Activated CD4-positive, alpha-beta T cell treated with anti-CD3 and anti-CD28 coated beads, Interleukin-2, amount 50 U/mL, for 4 hours (primary cell): ENCODE results near the gene ADAMTSL1.

ENCODE experiments used
- DNase-seq, 2 experiments: peaks; one replicate each; pipeline ENCODE4 v3.0.0-alpha.2; 2020

The ADAMTSL1 gene

DNA sequence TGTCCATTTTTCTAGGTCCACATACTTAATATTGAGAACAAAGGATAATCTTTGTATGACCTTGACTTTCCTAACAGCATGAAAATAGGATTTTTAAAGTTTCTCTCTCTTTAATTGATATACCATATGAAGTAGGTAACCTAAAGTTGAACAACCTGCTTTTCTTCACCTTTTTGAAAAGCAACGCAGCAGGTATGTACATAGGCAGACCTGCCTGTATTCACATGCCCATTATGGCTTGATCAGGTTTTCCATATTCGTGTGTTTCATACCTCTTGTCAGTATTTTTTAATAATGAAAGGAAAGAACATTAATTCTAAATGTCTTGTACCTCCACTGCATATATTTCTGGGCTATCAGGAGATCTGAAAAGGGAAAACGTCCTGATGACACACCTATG, 1.5 kb upstream of the ADAMTSL1 start:
- no peak for DNase-seq

- no peak for DNase-seq
Measured at GRCh38 chr9:18472841-18473251, 1.1 kb upstream of the ADAMTSL1 start.

DNA sequence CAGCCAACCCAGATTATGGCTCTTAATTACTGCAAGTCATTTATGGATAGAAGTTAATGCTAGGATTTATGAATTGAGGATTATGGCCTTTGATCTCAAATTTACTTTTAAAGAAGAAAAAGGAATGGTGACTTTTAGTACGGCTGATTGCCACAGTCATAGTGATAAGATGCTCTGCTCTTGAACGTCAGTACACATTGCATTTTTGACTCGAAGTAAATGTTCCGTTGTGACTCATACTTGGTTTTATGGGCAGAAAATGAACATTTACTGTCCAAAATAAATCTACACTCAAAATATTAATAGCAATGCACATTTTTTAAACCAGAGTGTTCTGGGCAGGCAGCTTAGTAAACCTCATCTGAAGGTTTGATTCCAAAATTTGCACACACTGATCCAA, 830 bp downstream of the ADAMTSL1 start:
- DNase-seq: no peak

GRCh38 chr9:18477121-18477660, 3.2 kb downstream of the ADAMTSL1 start:
- DNase-seq: no peak

GRCh38 chr9:18477719-18478118, 3.8 kb downstream of the ADAMTSL1 start:
- DNase-seq: no peak

DNA sequence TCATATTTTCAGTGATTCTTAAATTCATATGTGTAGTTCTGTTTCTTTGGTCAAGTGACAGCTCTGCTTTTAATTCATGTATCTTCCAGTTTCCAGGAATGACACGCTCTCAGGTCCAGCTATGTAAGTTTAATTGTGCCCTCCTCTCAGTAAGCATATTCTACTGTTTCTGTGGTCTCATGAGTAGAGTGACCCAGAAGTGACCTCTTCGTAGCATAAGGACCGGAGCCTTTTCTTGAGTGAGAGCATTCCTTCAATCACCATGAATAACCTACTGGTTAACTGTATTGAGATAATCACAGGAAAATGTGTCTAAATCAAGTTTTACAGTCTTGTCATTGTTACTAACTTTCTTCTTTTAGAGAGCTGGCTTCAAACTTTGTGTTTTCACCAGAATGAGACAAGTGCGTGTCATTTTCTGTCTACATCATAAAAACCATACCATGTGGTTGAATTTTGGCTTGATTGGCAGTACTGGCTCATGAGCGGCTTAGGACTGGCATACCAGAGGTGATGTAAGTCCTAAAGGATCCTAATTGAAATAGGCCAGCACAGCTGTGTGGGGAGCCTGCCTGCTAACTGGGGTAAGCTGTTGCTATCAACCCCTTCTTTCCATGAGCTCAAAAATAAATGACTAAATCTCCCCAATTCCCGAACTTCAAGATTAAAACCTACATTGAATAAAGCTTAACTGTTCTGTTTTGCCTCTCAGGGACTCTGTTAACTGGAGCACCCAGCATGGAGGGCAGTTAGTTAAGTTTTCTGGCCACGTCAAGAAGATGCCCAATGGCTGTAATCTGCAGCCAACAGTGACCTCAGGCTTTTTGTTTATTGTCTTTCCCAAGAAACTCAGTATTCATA, 4.8 kb downstream of the ADAMTSL1 start:
- no peak for DNase-seq

DNA sequence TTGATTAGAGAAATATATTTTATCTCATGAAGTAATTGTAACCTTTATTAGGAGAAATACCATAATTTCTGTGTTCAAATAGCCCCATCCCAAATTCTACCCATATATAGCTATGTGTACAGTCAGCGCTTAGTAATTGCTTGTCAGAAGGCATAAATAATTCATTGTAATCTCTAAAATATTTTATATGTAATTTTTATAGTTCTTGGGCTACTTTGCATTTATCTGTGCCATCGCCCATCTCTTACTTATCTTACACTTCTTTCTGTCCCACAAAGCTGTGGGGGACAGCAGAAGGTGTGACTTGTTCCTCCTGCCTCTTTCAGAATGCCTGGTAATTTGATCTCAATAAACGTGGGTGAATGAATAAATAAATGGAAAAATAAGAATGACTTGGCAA, 5.5 kb downstream of the ADAMTSL1 start:
- DNase-seq: no peak

GRCh38 chr9:18480662-18481093, 6.7 kb downstream of the ADAMTSL1 start:
- DNase-seq: no peak

- DNase-seq: no peak
Measured at GRCh38 chr9:18482371-18482770, 8.4 kb downstream of the ADAMTSL1 start.

- DNase-seq: no peak
Measured at GRCh38 chr9:18485714-18486113, 11.8 kb downstream of the ADAMTSL1 start.

DNA sequence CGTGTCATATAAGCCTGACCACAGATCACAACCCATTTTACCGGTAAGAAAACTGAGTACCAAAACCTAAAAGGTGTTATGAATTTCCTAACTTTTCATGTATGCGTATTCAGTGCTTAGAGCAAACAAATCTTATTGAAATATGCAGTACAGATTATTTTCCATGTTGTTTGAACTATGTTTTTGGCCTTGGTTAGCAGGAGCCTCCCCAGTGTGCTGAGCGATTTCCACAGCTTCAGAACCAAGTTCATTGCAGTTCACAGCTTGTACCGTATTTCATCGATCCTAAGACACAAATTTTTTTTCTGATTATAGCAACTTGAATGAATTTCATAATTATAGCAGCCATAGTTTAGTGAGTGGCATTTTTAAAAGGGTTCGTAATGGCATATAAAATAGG, 13.7 kb downstream of the ADAMTSL1 start:
- DNase-seq: no peak

- no peak for DNase-seq
Measured at GRCh38 chr9:18488886-18489285, 14.9 kb downstream of the ADAMTSL1 start.

DNA sequence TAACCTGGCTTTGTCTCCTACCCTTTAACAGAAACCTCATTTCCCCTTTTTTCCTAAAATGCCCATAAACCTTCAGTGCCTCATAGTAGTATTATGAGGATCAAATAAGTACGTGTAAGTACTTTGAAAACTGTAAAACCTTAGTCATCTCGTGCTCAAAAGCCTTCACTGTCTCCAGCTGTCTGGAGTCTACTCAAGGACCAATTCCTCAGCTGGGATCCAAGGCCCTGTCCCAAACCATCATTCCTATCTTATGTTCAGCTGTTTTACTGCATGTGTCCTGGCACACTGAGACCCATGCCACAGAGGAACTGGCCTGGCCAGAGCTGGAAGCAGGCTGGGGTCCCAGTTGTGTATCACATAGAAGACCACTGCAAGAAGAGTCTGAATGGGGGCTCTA, 15.9 kb downstream of the ADAMTSL1 start:
- no peak for DNase-seq

DNA sequence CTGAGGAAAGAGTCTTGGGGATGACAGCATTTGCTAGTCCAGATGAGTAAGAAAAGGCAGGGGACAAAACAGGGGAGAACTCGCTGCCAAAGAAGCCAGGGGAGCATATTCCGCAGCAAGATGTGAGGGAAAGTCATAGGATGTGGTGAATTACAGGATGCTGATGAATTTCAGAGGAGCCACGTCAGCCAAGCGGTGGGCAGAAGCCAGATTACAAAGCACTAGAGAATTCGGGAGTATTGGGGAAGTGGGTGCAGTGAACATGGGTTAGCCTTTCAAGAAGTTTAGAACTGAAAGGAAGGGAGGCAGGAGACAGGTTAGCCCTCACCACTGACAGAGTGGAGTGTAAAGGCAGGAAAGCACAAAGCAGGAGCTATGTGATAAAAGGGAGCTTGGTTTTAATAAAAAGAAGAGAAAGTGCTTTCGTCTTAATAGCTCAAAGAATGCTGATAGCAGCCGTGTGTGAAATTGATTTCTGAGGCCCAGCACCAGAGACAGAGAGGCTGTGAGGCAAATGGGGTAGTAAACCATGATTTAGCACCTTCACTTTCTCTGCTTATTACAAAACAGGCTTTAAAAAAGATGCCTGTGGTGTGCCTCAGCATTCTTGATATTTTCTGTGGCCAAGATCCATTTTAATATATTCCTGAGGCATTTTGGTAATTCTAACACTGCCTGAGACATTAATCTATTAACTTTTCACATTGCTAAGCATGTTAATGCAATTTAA, 16.9 kb downstream of the ADAMTSL1 start:
- DNase-seq: no peak

GRCh38 chr9:18492612-18493011, 18.7 kb downstream of the ADAMTSL1 start:
- no peak for DNase-seq

DNA sequence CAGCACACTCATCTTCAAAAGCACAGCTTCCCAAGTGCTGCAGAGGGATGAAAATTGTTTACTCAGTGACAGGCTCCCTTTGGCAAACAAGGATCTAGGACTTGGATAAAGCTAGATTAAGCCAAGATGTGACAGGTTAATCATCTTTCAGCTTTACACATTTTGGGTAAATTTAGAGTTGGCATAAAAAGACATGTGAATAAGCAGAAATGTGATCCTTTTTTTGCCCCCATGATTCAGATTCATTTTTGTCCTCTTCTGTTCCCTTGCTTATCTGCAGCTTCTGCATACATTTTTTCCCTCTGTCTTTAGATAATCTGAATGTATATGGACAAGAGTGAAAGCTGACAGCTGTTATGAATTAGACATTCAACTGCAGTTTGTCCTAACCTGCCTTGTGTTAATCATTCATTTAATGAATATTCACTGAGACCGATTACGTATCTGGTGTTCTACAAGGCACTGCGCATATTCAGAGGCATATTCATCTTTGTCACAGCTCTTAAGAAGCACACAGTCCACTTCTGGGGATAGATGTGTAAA, 19.6 kb downstream of the ADAMTSL1 start:
- DNase-seq: no peak

GRCh38 chr9:18495065-18495464, 21.1 kb downstream of the ADAMTSL1 start:
- DNase-seq: no peak

DNA sequence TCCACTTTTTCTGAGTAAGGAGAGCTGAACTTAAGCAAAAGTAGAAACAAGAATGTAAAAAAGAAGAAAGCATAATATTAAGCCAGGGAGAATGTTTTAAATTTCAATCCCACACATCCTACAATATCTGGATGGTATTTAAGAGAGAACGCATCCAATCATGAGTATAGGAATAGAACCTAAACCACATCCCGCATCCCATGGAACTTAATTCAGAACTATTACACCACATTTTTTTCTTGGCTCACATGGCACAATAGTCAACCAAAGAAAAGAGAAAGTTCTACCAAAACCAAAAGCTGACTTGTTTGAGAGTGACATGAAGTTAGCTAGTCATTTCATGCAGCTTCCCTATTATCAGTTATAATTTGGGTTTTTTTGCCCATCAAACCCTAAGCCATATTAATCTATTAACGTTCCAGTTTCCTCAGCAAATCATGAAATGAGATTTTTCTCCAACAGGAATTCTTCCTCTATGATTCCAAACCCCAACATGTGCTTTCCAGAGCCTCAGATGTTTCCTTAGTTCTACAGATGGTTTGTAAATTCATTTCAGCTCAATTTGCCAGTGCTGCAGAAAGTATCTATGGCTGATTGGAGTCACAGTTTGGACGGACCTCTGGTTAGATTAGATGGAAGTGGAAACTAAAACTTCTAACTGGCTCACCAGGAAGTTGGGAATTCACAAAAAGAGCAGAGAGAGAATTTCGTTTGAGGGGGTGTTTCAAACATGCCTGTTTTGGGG, 22.5 kb downstream of the ADAMTSL1 start:
- no peak for DNase-seq

DNA sequence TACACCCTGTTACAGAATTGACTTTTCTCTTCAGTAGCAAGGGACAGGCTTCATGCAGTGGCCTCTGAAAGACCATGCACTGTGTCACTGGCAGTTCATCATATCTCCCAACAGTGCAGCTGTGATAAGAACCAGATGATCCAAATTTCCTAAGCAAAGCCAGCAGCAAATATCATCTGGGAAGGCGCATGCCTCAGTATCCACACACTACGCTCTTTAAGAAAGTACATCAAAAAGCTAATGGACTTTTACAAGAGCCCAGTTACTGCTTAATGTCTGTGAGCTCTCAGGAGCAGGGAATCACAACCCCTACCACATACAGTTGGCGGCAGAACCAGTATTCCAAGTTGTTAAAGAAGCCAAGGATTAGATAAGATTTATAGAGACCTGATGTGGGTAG, 25.1 kb downstream of the ADAMTSL1 start:
- no peak for DNase-seq

DNA sequence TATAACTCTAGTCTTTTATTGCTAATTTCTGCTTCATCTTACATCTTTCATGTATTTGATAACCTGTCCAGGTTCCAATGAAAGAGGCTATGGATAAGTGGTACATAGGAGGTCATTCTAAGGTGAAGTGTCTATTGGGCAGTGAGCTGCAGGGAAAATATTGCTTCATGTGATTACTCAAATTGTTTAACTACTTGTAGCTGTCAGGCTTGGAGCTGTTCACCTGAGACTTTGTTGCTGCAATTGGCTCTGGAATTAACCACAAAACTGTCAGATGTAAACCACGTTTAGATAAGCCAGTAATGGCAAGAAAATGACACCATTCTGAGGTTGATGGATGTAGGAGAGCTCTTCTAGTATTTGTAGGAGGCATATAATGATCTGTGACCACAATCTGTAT, 26.0 kb downstream of the ADAMTSL1 start:
- no peak for DNase-seq

DNA sequence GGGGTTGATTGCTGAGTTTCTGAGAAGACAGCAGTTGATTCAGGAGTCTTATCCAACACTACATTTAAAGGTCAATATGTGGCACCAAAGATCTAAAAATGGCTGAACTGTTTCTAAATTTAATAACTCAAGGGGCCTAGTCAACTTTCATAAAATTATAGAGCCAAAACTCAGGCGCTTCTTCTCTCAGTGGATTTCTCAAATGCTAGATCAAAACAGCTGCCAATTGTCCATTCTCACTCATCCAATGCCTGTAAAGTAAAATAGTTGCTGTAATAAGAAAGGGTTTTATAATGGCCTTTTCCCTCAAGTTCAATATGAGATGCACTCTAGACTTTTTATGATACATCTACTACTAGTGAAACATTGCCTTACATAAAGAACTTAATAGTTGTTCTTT, 26.5 kb downstream of the ADAMTSL1 start:
- DNase-seq: no peak

DNA sequence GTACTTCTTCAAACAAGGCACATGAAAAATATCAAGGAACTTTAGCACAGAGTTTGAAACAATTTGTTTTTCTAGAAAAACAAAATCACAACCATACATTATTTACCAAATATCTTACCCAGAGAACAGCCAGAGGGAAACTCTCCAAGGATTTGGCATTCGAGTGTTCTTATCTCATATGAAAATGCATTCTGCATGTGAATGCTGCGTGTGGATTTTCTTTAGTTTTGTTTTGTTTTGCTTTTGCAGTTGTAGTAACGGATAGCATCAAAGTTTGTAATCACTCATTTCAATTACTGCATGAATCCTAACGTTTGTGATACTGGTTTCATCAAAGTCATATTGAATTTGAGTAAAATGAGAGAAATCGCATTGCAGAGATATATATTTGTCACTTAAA, 28.0 kb downstream of the ADAMTSL1 start:
- no peak for DNase-seq

- no peak for DNase-seq
Measured at GRCh38 chr9:18502546-18502945, 28.6 kb downstream of the ADAMTSL1 start.
